Fibroblast of upper back skin (primary cell): Measurements from ENCODE around the gene LIG3.
A peak's percentile ranks its signal among the peaks of the same experiment; 100 is the strongest.
"Not testable (repeated sequence)": the region's sequence is repeated elsewhere in the genome, so short reads cannot be mapped to it uniquely, and the experiment has no call there.

Experiments used
- DNase-seq: peaks from one replicate; pipeline ENCODE4 v3.0.0-alpha.2; 2013

LIG3 gene

GRCh38 chr17:34980353-34980680 is at the start of gene LIG3:
Gene LIG3, plus strand, starts transcription at chr17:34980512. Its CDS starts 2,494 bp downstream, at chr17:34983006.
- DNase-seq: peak; percentile 94

DNA sequence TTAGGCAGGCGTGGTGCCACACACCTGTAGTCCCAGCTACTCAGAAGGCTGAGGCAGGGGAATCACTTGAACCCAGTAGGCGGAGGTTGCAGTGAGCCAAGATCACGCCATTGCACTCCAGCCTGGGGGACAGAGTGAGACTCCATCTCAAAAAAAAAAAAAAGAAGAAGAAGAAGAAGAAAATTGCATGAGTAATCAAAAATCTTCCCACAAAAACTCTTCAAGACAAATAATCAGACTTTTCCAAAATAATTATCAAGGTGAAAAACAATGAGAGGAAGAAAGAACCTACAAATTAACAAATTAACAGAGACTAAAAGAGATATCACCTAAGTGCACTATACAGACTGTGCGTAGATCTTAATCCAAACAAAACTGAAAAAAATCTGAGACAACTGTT is 29.5 kb upstream of the LIG3 start:
- DNase-seq: not testable (repeated sequence)

GRCh38 chr17:34958438-34958837 is 21.9 kb upstream of the LIG3 start:
- no peak for DNase-seq

DNA sequence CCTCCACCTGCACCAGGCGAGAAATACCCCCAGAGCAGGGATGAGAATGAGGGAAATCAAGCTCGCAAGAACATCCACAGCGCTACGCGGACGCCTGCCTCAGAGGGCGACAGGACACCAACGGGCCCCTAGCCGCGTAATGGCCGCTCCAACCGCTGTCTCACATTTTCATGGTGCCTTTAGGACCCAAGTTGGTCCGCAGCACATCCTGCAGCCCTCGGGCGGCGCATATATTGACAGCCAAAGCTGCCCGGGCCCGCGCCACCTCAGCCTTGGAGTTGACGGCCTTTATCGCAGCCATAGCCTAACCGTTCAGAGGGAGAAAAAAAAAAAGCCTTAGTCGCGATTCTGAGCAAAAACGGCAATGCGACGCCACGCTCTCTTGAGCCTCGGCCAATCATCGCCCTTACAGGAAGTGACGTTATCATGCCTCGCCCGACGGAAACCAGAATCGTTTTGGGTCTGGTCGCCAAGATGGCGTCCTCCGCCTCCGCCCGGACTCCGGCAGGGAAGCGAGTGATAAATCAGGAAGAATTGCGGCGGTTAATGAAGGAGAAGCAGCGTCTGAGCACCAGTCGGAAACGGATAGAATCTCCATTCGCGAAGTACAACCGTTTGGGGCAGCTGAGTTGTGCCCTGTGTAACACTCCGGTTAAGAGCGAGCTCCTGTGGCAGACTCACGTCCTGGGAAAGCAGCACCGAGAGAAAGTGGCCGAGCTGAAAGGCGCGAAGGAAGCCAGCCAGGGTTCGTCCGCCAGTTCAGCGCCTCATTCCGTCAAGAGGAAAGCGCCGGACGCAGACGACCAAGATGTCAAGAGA is 19.0 kb upstream of the LIG3 start, which contains the start of the genes CCT6B and ZNF830:
CCT6B (minus strand) TSS at position 368 of the 819 bp plus-strand sequence; CDS start at position 301, 67 bp downstream.
ZNF830 (plus strand) TSS at position 448 of the 819 bp plus-strand sequence; CDS start at position 475, 27 bp downstream.
- DNase-seq: peak; percentile 95

- DNase-seq: no peak
Measured at GRCh38 chr17:34974179-34974578, 6.1 kb upstream of the LIG3 start.

DNA sequence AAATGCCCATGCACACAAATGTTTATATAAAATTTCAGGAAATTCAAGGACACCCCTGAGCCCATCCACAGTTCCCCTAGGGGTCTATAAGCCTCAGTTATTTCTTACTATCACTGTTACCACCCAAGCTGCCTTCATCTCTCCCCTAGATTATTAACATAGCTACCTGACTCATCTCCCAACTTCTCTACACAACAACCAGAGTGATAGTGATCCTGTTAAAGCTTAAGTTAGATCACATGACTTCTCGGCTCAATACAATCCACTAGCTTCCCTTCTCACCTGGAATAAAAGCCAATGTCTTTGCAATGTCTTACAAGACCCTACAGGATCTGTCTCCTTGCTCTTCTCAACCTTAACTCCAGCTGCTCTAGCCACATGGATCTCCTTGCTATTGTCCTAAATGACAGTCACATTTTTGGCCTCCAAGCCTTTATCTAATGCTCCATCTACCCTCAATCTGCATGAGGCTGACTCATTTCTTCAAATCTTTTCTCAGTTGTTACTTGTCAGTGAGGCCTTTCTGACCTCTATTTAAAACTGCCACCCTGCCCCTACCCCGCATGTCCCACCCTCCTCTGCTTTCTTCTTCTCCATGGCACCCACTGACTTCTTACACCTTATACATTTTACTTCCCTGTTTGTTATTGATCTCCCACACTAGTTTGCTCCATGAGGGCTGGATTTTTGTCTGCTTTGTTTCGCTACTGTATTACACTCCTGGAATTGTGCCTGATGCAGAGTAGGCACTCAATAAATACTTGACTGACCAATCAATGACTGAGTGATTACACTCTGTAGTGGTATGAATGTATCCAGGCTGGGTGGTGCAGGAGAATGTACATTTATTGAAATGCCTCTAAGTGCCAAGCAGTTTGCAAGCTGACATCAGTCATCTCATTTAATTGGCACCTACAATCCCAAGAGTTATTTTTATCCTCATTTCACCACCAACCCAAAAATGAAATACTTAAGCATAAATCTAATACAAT is 5.2 kb upstream of the LIG3 start:
- no peak for DNase-seq

DNA sequence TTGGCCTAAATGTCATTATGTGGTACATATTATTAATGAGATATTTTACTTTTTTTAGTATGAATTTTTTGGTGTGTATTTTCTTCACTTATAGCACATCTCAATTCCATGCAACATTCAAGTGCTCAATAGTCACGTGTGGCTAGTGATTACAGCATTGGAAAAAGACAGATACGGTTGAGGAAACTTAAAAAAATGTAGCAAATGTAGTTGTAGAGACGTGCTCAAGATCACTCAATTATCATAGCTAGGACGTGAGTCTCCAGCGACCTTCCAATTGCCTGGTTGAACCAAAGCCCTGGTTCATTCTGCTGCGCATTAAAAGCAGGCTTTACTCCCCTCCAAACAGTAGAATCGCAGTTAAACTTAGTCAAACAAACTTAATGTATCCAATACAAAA is 1.2 kb upstream of the LIG3 start:
- DNase-seq: no peak

DNA sequence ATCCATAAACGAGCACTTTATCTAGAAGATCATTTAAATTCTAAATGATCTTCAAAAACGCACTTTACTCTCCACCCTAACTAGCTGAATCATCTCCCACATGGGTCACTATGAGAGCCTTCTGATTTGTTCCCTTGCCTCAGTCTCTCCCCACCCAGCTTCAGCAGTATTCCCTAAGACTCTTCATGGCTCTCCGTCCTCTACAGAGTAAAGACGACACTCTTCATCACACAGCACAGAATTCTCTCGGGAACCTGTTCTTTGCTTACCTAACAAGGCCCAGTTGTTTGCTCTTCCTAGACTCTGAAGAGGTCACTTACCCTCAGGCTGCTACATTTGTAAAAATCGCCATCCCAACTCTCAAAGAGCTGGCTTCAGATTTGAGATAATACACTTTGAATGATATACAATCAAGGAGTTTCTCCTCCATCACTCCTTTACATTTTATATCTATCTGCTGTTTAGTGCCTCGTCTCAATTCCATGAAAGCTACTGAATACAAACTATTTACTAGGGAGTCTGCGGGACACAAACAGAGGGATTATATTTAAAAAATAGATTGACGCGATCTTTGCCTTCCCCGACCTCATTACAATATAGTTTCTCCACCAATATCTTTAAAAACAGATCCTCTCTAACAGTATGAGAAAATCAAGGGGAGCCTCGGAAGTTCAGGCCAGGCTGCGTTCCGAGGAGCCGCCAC is 511 bp upstream of the LIG3 start:
- DNase-seq: peak; percentile 14

GRCh38 chr17:34980681-34981537 is 597 bp downstream of the LIG3 start:
- DNase-seq: peak; percentile 81

GRCh38 chr17:34981538-34982241 is 1.4 kb downstream of the LIG3 start:
- peak; percentile 13 for DNase-seq

GRCh38 chr17:34987232-34987631 is 6.9 kb downstream of the LIG3 start:
- no peak for DNase-seq

DNA sequence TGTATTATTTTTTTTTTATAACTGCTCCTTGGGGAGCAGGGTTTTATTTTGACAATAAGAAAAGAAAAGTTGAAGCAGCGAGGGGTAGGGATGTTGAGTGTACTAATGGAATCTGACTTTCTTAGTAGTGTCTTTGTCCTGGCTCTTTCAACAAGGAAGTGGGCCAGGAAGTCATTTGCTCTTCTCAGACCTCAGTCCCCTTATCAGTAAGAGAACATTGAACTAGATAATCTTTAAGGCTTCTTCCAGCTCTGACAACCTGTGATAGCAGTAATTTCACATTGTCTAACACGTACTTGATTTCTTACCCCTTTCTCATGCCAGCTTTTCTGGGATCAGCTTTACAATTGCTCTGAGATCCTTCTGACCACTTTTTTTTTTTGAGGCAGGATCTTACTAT is 8.3 kb downstream of the LIG3 start:
- no peak for DNase-seq

GRCh38 chr17:34989473-34989872 is 9.2 kb downstream of the LIG3 start:
- no peak for DNase-seq

DNA sequence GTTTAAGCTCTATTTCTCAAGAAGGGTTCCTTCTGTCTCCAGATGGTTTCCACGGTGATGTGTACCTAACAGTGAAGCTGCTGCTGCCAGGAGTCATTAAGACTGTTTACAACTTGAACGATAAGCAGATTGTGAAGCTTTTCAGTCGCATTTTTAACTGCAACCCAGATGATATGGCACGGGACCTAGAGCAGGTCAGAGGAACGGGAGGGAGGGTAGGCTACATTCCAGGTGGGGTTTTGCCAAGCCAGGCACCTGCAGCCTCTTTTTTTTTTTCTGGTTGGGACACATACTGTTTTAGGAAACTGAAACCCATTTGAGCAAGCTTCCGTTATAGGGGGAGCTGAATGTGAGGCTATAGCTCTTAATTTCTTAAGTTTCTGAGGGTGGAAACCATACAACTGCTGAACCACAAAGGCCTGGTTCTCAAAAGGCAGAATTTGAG is 10.6 kb downstream of the LIG3 start:
- no peak for DNase-seq

- DNase-seq: no peak
Measured at GRCh38 chr17:34991606-34992005, 11.3 kb downstream of the LIG3 start.

DNA sequence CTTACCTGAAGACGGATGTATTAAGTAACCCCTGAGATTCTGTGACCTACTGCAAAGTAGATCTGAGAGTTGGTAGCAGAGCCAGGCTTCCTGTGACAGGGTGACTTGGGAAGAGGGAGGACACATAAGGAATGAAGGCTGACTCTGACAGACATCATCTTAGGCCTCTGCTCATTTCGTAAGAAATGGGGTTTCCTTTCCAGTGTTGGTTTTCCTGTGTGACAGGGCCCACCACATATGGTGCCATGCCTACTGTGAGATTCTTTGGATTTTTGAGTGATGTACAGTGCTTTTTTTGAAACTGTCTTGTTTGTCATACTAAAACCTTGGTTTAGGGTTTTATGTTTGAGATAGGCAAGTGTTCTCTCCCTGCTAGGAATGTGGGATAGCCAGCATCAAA is 12.7 kb downstream of the LIG3 start:
- no peak for DNase-seq

DNA sequence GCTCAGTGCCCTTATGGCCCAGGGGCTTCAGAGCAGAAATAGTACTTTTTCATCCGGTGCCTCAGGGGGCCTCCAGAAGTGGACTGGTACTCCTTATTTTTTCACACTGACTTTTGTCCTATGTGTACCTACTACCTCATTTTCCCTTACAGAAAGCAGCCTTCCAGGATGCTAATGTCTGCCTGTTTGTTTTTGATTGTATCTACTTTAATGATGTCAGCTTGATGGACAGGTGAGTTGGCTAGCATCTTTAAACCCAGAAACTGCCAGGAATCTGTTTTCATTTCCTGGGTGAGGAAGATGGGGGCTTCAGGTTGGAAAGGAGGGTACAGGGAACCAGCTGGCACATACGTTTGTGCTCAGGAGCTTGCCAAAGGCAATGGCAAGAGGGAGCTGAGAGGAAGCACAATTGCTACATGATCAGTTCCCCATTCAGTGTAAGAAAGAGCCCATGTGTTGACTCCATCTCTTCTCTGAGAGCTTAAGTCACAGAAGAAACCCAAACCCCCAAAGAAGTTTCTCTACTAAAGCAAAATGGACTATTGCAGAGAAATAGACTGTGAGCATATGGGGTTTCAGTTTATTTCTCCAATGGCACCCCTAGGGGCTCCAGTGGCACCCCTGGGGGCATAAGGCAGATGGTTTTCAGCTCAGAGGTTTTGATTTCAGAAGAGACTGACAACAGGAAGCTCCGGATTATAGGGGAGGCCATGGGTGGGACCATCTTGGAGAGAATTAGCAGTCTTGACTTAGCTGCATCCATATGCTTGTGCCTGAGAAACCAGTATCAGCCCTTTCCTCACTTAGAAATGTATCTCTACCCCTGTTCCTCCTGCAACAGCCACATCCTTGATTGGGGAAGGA is 16.3 kb downstream of the LIG3 start:
- no peak for DNase-seq

DNA sequence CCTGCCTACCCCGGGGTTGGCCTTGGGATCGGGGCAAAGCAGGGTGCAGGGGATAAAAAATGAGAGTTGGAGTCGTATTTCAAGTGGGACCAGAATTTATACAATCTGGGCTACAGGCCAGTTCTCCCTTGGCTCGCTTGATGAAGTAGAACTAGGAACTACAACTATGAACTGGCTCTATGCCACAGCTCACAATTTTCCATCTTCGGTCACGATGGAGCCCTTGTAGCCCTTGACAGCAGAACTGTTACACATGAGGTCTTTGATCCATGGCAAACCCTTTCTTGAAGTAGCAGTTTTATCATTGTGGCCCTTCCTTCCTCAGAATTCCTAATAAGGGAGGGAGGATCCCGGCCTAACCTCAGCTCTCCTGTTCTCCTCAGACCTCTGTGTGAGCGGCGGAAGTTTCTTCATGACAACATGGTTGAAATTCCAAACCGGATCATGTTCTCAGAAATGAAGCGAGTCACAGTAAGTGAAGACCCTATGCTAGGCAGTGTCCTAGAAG is 17.1 kb downstream of the LIG3 start:
- peak; percentile 89 for DNase-seq

GRCh38 chr17:34998205-34998604 is 17.9 kb downstream of the LIG3 start:
- peak; percentile 69 for DNase-seq

DNA sequence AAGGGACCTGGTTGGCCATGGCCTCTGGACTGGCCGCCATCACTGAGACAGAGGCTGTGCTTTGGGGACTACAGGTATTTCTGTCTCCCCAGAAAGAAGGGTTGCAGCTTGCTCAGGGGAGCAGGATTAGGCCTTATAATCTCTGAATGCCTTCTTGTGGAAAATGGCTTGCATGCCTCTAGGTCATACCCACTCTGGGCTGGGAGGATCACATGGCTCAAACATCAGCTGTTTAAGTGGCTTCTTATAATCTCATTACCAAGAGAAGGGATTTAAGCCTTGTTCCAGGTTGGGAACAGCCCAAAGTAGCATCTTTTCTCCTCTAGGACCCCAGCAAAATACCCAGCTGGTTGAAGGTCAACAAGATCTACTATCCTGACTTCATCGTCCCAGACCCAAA is 19.1 kb downstream of the LIG3 start:
- no peak for DNase-seq
